Fibroblast of lung (primary cell): ENCODE results near the gene ZNF697. TPM values are rescaled to one million over a fixed set of nuclear protein-coding genes. Genes with fewer than 3 reads are reported as not detected.
A peak's percentile ranks its signal among the peaks of the same experiment; 100 is the strongest.

Experiments used
- DNase-seq, 2 donors: peaks; one replicate each; pipeline versions ENCODE4 v3.0.0 to v3.0.0-alpha.2; 2010; ENCODE audit warnings: low read depth in 2 of 2
- H2AFZ ChIP-seq: 2 replicates; pipeline ENCODE4 v1.5.1; 2012; ENCODE audit warnings: low read length, control low read depth, inconsistent platforms
- H3K27ac ChIP-seq: 2 replicates; pipeline ENCODE4 v1.5.1; 2011; ENCODE audit warnings: low read length, control low read depth; ENCODE audit not compliant: insufficient read depth
- H3K27me3 ChIP-seq: 2 replicates; pipeline ENCODE4 v1.5.1; 2011; ENCODE audit warnings: mild to moderate bottlenecking, low read length; ENCODE audit not compliant: control insufficient read depth, insufficient read depth
- H3K36me3 ChIP-seq: 2 replicates; pipeline ENCODE4 v1.5.1; 2011; ENCODE audit warnings: low read length; ENCODE audit not compliant: control insufficient read depth, insufficient read depth
- H3K4me1 ChIP-seq: 2 replicates; pipeline ENCODE4 v1.5.1; 2011; ENCODE audit warnings: low read length; ENCODE audit not compliant: control insufficient read depth, insufficient read depth; ENCODE audit errors: extremely low read depth
- H3K4me2 ChIP-seq: 2 replicates; pipeline ENCODE4 v1.5.1; 2011; ENCODE audit warnings: low read length, control low read depth; ENCODE audit not compliant: insufficient read depth; ENCODE audit errors: extremely low read depth
- H3K4me3 ChIP-seq, 4 experiments: fragments of 200-600 bp in 1 of 4; sonication (generic) in 1 of 4; replicated peaks in 1 of 4; 2 replicates each; pipeline ENCODE4 v1.5.1; 2011 to 2016; ENCODE audit warnings: low read length in 4 of 4, low read depth in 3 of 4, mild to moderate bottlenecking in 3 of 4, control low read depth in 2 of 4, inconsistent platforms in 1 of 4, mixed read lengths in 1 of 4; ENCODE audit not compliant: insufficient read depth in 1 of 4; ENCODE audit errors: control extremely low read depth in 1 of 4
- H3K79me2 ChIP-seq: 2 replicates; pipeline ENCODE4 v1.5.1; 2012; ENCODE audit warnings: mild to moderate bottlenecking, low read length, inconsistent platforms; ENCODE audit not compliant: control insufficient read depth, insufficient read depth
- H3K9ac ChIP-seq: 2 replicates; pipeline ENCODE4 v1.5.1; 2011; ENCODE audit warnings: mild to moderate bottlenecking, low read length, control low read depth; ENCODE audit not compliant: insufficient read depth
- H3K9me3 ChIP-seq: 2 replicates; pipeline ENCODE4 v1.5.1; 2012; ENCODE audit warnings: low read depth, low read length; ENCODE audit not compliant: control insufficient read depth, insufficient read depth
- H4K20me1 ChIP-seq: 2 replicates; pipeline ENCODE4 v1.5.1; 2011; ENCODE audit warnings: low read length; ENCODE audit not compliant: control insufficient read depth, insufficient read depth; ENCODE audit errors: extremely low read depth
- CTCF ChIP-seq, 2 donors: IDR thresholded peaks in 1 of 2; conservative IDR thresholded peaks in 1 of 2; 1 replicate in 1 of 2; 2 replicates in 1 of 2; pipeline ENCODE4 v1.5.1; 2011 to 2012; ENCODE audit warnings: low read length in 2 of 2, control low read depth in 1 of 2, inconsistent platforms in 1 of 2, low read depth in 1 of 2, mild to moderate bottlenecking in 1 of 2
- EZH2 ChIP-seq: IDR thresholded peaks from 2 replicates; pipeline ENCODE4 v1.5.1; 2012; ENCODE audit warnings: low read length, control low read depth, mild to moderate bottlenecking; ENCODE audit errors: missing control alignments
- polyA plus RNA-seq, 2 donors: library from polyadenylated mRNA; depleted of rRNA in 1 of 2; stranded (reverse) in 1 of 2; unstranded in 1 of 2; fragments of >200 nt; gene quantifications; 2 replicates each; pipeline ENCODE4 v1.2.1, GENCODE V29; 2011 to 2012; ENCODE audit warnings: missing spikeins in 1 of 2
- total RNA-seq: library from RNA; depleted of rRNA; stranded (reverse); fragments of >200 nt; gene quantifications from 2 replicates; pipeline ENCODE4 v1.2.1, GENCODE V29; 2014

Gene ZNF697
- total and polyA plus RNA-seq, 2 donors (not counting 1 experiment from before 2014, with no cell fraction given): 9.6 to 23.0 TPM

DNA sequence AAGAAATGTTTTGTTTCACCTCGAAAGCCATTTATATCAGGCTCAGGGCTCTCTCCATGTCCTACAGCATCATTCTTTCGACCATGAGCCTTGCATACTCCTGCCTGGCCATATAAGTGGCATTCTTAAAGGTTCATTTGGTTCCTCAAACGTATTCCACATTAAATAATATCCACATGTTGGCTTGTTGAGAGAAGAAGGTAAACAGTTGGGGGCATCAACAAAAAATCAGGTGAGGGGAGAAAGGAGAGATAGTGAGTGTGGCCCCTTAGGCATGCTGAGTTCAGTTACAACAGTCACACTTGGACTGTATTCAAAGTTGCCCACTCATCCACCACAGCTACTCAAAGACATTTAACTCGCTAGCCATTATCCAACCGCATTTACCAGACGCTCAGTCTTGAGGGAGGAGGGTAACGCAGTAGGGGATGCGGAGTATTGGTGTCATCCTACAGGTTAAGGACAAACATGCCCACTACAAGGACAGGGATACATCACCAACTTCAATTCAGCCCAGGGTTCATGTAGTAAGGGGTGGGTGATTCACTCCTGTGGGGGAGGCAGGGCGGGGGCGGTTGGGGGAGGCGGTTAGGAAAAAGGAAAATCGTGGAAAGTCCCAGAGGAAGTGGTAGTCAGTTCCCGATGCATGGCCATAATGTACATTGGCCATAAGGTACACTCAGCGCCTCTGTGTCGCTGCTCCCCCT, 1.4 kb downstream of the ZNF697 start:
- peaks cover 2% of the 10 kb centered on the region for H4K20me1 ChIP-seq
- H3K36me3 ChIP-seq: no peaks in the 10 kb centered on the region
- H3K79me2 ChIP-seq: peaks cover 58% of the 10 kb centered on the region
- H3K9me3 ChIP-seq: no peaks in the 10 kb centered on the region
- H3K4me1 ChIP-seq: peaks cover 15% of the 10 kb centered on the region
- H3K4me2 ChIP-seq: peak overlapping the region; percentile 96
- H3K27ac ChIP-seq: peak overlapping the region; percentile 90
- peak; percentile 62 to 89 for DNase-seq
- H2AFZ ChIP-seq: peak overlapping the region; percentile 7
- peak overlapping the region; percentile 89 for H3K9ac ChIP-seq
- H3K4me3 ChIP-seq: peak overlapping the region; percentile 80 to 94 (median 88)
- H3K27me3 ChIP-seq: no peaks in the 10 kb centered on the region
- TF ChIP-seq EZH2 (no peak), CTCF (conservative IDR thresholded peaks at IDR 0.05 in 1 of 2, IDR thresholded peaks at IDR 0.05 in 1 of 2; ENCODE audit: low read depth in 1 of 2, low read length in 2 of 2) (no peak)

GRCh38 chr1:119639109-119639508, 9.0 kb downstream of the ZNF697 start:
- H3K79me2 ChIP-seq: peaks cover 86% of the 10 kb centered on the region
- H3K27me3 ChIP-seq: no peaks in the 10 kb centered on the region
- peaks cover 37% of the 10 kb centered on the region for H3K4me1 ChIP-seq
- no peak overlapping the region for H2AFZ ChIP-seq
- peaks cover 2% of the 10 kb centered on the region for H4K20me1 ChIP-seq
- no peak for DNase-seq
- H3K9ac ChIP-seq: no peak overlapping the region
- no peak overlapping the region for H3K4me3 ChIP-seq
- H3K27ac ChIP-seq: no peak overlapping the region
- peak overlapping the region; percentile 27 for H3K4me2 ChIP-seq
- no peaks in the 10 kb centered on the region for H3K36me3 ChIP-seq
- TF ChIP-seq EZH2: no peak
- H3K9me3 ChIP-seq: no peaks in the 10 kb centered on the region

GRCh38 chr1:119637710-119638109, 10.4 kb downstream of the ZNF697 start:
- TF ChIP-seq CTCF (conservative IDR thresholded peaks at IDR 0.05 in 1 of 2, IDR thresholded peaks at IDR 0.05 in 1 of 2; ENCODE audit: low read depth in 1 of 2, low read length in 2 of 2): no peak
- no peak for TF ChIP-seq EZH2
- DNase-seq: peak in 1 of 2 donors; percentile 68
- no peaks in the 10 kb centered on the region for H4K20me1 ChIP-seq
- H3K9me3 ChIP-seq: no peaks in the 10 kb centered on the region
- H3K27ac ChIP-seq: no peak overlapping the region
- H2AFZ ChIP-seq: no peak overlapping the region
- no peak overlapping the region for H3K9ac ChIP-seq
- H3K36me3 ChIP-seq: no peaks in the 10 kb centered on the region
- H3K4me2 ChIP-seq: no peak overlapping the region
- no peak overlapping the region for H3K4me3 ChIP-seq
- no peaks in the 10 kb centered on the region for H3K27me3 ChIP-seq
- peaks cover 84% of the 10 kb centered on the region for H3K79me2 ChIP-seq
- H3K4me1 ChIP-seq: peaks cover 42% of the 10 kb centered on the region
